Measurements from ENCODE around the gene TMEM218. TPM values are rescaled to one million over a fixed set of nuclear protein-coding genes. Genes with fewer than 3 reads are reported as not detected.

Gene TMEM218
- total RNA-seq, 1 donor from 2014 or later, result 15.8 TPM

DNA sequence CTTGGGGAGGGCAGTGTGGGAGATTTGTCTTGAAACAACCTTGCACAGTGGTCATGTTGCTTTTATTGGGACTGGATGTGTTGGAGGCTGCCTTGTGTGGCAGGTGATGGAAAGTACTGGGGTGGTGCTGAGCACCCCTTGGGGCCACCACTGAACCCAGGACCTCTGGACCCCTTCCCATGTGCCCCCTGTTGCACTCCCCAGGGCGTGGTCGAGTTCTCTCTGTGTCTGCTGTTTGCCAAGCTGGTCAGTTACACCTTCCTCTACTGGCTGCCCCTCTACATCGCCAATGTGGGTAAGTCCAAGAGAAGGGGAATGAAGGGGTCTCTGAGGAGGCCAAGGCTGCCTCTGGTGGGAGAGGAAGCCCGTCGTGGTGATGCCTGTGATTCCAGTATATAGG, 29.4 kb downstream of the TMEM218 start:
- Mint-ChIP-seq H3K27me3 (ENCODE audit: unreplicated experiment) (peaks cover 14% of the 10 kb centered on the region), H3K9me3 (ENCODE audit: unreplicated experiment) (peaks cover 10% of the 10 kb centered on the region), H3K4me3 (ENCODE audit: unreplicated experiment) (no peak overlapping the region), H3K27ac (ENCODE audit: unreplicated experiment) (no peak overlapping the region), H3K4me1 (ENCODE audit: low read depth, unreplicated experiment) (no peaks in the 10 kb centered on the region), H3K36me3 (ENCODE audit: unreplicated experiment) (no peaks in the 10 kb centered on the region)
- TF ChIP-seq, protein P1, sequence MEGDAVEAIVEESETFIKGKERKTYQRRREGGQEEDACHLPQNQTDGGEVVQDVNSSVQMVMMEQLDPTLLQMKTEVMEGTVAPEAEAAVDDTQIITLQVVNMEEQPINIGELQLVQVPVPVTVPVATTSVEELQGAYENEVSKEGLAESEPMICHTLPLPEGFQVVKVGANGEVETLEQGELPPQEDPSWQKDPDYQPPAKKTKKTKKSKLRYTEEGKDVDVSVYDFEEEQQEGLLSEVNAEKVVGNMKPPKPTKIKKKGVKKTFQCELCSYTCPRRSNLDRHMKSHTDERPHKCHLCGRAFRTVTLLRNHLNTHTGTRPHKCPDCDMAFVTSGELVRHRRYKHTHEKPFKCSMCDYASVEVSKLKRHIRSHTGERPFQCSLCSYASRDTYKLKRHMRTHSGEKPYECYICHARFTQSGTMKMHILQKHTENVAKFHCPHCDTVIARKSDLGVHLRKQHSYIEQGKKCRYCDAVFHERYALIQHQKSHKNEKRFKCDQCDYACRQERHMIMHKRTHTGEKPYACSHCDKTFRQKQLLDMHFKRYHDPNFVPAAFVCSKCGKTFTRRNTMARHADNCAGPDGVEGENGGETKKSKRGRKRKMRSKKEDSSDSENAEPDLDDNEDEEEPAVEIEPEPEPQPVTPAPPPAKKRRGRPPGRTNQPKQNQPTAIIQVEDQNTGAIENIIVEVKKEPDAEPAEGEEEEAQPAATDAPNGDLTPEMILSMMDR (IDR thresholded peaks at IDR 0.05; ENCODE audit: partially characterized antibody, unreplicated experiment), result no peak
- DNase-seq, result no peak

DNA sequence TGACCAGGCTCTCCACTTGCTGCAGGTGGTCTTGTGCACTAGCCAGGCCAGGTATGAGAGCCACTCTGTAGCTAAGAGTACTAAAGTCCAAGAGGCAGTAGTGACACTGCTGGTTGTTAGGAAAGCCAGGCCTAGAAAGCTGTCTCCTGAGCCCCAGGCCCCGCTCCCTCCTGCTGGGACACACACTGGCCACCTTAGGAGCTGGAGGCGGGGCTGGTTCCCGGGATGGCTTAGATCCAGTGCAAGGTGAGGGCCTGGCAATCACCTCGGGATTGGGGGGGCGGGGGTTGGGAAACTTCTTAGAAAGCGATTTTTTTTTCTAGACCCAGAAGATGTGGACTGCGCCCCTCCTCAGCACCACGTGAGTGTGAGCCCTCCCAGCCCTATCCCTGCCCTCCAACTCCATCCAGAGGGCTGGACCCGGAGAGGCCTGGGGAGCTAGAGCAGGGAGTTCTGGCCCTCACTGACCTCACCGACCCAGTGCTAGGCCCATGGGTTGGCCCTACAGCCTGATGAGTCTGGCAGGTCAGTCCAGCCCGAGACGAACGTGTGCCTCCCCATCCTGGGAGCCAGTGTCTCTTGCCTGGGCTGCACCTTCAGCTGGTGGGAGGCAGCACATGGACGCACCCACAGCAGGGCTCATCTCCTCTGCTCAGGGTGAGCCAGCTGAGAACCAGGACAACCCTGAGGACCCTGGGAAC, 30.2 kb downstream of the TMEM218 start:
- no peaks in the 10 kb centered on the region for H3K36me3 Mint-ChIP-seq (ENCODE audit: unreplicated experiment)
- peaks cover 14% of the 10 kb centered on the region for H3K27me3 Mint-ChIP-seq (ENCODE audit: unreplicated experiment)
- no peak for DNase-seq
- no peaks in the 10 kb centered on the region for H3K4me1 Mint-ChIP-seq (ENCODE audit: low read depth, unreplicated experiment)
- no peak overlapping the region for H3K4me3 Mint-ChIP-seq (ENCODE audit: unreplicated experiment)
- H3K9me3 Mint-ChIP-seq (ENCODE audit: unreplicated experiment), result peaks cover 9% of the 10 kb centered on the region
- TF ChIP-seq, protein P1 (IDR thresholded peaks at IDR 0.05; ENCODE audit: partially characterized antibody, unreplicated experiment), result no peak
- H3K27ac Mint-ChIP-seq (ENCODE audit: unreplicated experiment), result no peak overlapping the region

DNA sequence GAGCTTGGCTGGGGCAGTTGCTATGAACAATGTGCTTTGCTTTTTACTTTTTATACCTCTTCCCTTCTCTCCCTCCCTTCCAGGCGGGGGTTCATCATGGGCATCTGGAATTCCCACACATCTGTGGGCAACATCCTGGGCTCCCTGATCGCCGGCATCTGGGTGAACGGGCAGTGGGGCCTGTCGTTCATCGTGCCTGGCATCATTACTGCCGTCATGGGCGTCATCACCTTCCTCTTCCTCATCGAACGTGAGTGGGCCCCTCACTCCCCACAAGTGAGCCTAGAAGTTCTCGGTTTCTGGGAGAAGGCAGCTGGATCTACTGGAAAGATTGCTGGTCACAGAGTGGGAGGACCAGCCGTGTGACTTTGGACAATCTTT, 30.9 kb downstream of the TMEM218 start:
- Mint-ChIP-seq H3K27me3 (ENCODE audit: unreplicated experiment) (peaks cover 12% of the 10 kb centered on the region), H3K27ac (ENCODE audit: unreplicated experiment) (no peak overlapping the region)
- TF ChIP-seq, protein P1 (IDR thresholded peaks at IDR 0.05; ENCODE audit: partially characterized antibody, unreplicated experiment), result no peak

DNA sequence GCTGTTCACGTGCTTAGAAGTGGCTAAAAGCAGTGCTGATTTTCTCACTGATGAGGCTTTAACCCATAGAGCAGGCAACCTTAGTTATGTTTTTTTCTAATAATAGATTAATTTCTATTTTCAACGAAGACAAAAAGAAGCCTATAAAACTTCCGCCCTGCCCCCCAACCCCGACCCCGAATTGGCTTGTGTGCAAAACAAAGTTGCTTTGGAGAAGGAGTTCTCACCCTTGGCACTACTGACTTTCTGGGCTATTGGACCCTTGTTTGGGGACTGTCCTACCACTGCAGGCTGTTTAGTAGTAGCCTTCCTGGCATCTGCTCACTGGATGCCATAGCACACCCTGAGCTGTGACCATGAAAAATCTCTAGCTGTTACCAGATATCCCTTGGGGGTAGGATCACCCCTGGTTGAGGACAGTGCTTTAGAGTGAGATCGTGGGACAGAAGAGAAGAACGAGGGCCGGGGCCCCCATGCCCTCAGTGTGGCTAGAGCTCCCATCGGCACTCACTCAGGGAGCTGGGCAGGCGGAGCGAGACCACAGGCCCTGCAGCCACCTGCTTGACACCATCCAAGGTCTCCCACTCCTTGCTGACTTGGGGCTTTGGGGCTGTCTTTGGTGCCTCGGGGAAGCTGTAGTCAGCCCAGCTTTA, 31.4 kb downstream of the TMEM218 start:
- H3K9me3 Mint-ChIP-seq (ENCODE audit: unreplicated experiment), result peaks cover 8% of the 10 kb centered on the region
- no peak for DNase-seq
- H3K27me3 Mint-ChIP-seq (ENCODE audit: unreplicated experiment), result peaks cover 12% of the 10 kb centered on the region
- H3K4me1 Mint-ChIP-seq (ENCODE audit: low read depth, unreplicated experiment), result no peaks in the 10 kb centered on the region
- H3K4me3 Mint-ChIP-seq (ENCODE audit: unreplicated experiment), result no peak overlapping the region
- H3K27ac Mint-ChIP-seq (ENCODE audit: unreplicated experiment), result no peak overlapping the region
- H3K36me3 Mint-ChIP-seq (ENCODE audit: unreplicated experiment), result no peaks in the 10 kb centered on the region
- TF ChIP-seq, protein P1 (IDR thresholded peaks at IDR 0.05; ENCODE audit: partially characterized antibody, unreplicated experiment), result no peak

More for the DNA sequence above, 30.9 kb downstream of the TMEM218 start:
- H3K36me3 Mint-ChIP-seq (ENCODE audit: unreplicated experiment), result no peaks in the 10 kb centered on the region
- DNase-seq, result no peak
- H3K4me3 Mint-ChIP-seq (ENCODE audit: unreplicated experiment), result no peak overlapping the region
- peaks cover 8% of the 10 kb centered on the region for H3K9me3 Mint-ChIP-seq (ENCODE audit: unreplicated experiment)
- no peaks in the 10 kb centered on the region for H3K4me1 Mint-ChIP-seq (ENCODE audit: low read depth, unreplicated experiment)
